ENCODE results near the gene EIF1.
"Not testable (repeated sequence)": the region's sequence is repeated elsewhere in the genome, so short reads cannot be mapped to it uniquely, and the experiment has no call there.

EIF1 gene

DNA sequence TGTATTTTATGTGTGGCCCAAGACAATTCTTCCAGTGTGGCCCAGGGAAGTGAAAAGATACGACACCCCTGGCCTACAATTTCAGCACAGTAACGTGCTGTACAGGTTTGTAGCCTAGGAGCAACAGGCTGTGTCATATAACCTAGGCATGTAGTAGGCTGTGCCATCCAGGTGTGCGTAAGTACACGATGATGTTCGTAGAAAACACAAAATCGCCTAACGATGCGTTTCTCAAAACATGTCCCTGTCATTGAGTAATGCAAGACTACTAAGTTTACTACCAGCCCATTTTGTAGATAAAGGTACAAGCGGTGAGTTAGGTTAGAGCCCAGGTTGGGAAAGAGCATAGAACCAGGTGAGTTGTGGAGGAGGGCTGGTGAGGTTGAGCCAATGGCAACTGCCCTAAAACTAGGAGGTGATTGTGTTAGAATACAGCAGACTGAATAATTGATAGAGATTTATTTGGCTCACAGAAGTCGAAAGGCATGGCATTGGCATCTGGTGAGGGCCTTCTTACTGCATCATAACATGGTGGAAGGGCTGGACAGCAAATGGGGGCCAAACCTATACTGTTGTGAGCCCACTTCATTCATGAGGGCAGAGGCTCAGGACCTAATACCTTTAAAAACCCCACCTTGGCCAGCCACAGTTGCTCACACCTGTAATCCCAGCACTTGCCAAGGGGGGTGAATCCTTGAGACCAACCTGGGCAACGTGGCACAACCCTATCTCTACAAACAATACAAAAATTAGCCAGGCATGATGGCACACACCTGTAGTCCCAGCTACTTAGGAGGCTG is 4.2 kb downstream of the EIF1 start:
- no peaks in the 10 kb centered on the region for H3K27me3 ChIP-seq
- H3K4me1 ChIP-seq (ENCODE audit: control insufficient read depth in 1 of 2, insufficient read depth in 1 of 2, low read depth in 1 of 2, low read length in 1 of 2), result peaks cover 20 to 29% of the 10 kb centered on the region in 2 experiments
- H3K4me3 ChIP-seq (ENCODE audit: low read depth in 1 of 2, low read length in 1 of 2), result no peak overlapping the region
- H3K27ac ChIP-seq, result peak overlapping the region; percentile 97
- H3K36me3 ChIP-seq, result peaks cover 63% of the 10 kb centered on the region
- TF ChIP-seq, protein P1, sequence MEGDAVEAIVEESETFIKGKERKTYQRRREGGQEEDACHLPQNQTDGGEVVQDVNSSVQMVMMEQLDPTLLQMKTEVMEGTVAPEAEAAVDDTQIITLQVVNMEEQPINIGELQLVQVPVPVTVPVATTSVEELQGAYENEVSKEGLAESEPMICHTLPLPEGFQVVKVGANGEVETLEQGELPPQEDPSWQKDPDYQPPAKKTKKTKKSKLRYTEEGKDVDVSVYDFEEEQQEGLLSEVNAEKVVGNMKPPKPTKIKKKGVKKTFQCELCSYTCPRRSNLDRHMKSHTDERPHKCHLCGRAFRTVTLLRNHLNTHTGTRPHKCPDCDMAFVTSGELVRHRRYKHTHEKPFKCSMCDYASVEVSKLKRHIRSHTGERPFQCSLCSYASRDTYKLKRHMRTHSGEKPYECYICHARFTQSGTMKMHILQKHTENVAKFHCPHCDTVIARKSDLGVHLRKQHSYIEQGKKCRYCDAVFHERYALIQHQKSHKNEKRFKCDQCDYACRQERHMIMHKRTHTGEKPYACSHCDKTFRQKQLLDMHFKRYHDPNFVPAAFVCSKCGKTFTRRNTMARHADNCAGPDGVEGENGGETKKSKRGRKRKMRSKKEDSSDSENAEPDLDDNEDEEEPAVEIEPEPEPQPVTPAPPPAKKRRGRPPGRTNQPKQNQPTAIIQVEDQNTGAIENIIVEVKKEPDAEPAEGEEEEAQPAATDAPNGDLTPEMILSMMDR (IDR thresholded peaks at IDR 0.05), result no peak
- H3K9me3 ChIP-seq, result peaks cover 4% of the 10 kb centered on the region

DNA sequence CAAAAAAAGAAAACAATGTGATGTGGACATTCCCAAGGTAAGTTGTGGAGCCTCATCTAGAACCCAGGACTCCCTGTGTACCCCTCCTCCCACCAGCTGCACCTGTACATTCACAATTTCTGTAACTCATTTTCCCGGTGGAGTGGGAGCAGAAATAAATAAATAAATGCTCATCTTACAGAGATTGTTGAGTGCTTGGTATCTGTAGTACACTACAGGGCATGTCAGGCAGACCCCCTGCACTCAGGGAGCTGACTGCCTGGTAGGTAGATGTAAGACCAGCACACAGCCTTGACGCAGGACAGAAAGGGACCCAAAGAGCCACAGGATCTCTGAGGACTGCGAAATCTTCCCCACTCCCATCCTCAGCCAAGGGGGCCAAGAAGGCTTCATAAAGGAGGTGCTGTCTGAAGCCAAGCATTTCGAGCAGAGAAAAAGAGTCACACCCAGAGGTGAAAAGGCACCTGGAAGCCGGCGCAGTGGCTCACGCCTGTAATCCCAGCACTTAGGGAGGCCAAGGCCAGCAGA is 6.5 kb downstream of the EIF1 start:
- Histone ChIP-seq H3K4me1 (ENCODE audit: control insufficient read depth in 1 of 2, insufficient read depth in 1 of 2, low read depth in 1 of 2, low read length in 1 of 2) (peaks cover 7 to 15% of the 10 kb centered on the region in 2 experiments), H3K36me3 (peaks cover 53% of the 10 kb centered on the region), H3K27me3 (no peaks in the 10 kb centered on the region), H3K27ac (peak overlapping the region; percentile 29), H3K9me3 (peaks cover 1% of the 10 kb centered on the region), H3K4me3 (ENCODE audit: low read depth in 1 of 2, low read length in 1 of 2) (no peak overlapping the region)
- TF ChIP-seq, protein P1 (IDR thresholded peaks at IDR 0.05), result no peak

- no peaks in the 10 kb centered on the region for H3K9me3 ChIP-seq
- H3K4me1 ChIP-seq (ENCODE audit: control insufficient read depth in 1 of 2, insufficient read depth in 1 of 2, low read depth in 1 of 2, low read length in 1 of 2), result peaks cover 0 to 7% of the 10 kb centered on the region in 2 experiments
- H3K27me3 ChIP-seq, result no peaks in the 10 kb centered on the region
- H3K4me3 ChIP-seq (ENCODE audit: low read depth in 1 of 2, low read length in 1 of 2), result no peak overlapping the region
- H3K36me3 ChIP-seq, result peaks cover 43% of the 10 kb centered on the region
- TF ChIP-seq, protein P1 (IDR thresholded peaks at IDR 0.05), result peak; percentile 82
- no peak overlapping the region for H3K27ac ChIP-seq
Measured at GRCh38 chr17:41695954-41696757, 7.5 kb downstream of the EIF1 start.

GRCh38 chr17:41697122-41697962 is 8.7 kb downstream of the EIF1 start:
- Histone ChIP-seq H3K36me3 (peaks cover 31% of the 10 kb centered on the region), H3K27me3 (no peaks in the 10 kb centered on the region), H3K9me3 (no peaks in the 10 kb centered on the region), H3K4me1 (ENCODE audit: control insufficient read depth in 1 of 2, insufficient read depth in 1 of 2, low read depth in 1 of 2, low read length in 1 of 2) (no peaks in the 10 kb centered on the region), H3K4me3 (ENCODE audit: low read depth in 1 of 2, low read length in 1 of 2) (no peak overlapping the region), H3K27ac (no peak overlapping the region)
- TF ChIP-seq, protein P1 (IDR thresholded peaks at IDR 0.05), result no peak

DNA sequence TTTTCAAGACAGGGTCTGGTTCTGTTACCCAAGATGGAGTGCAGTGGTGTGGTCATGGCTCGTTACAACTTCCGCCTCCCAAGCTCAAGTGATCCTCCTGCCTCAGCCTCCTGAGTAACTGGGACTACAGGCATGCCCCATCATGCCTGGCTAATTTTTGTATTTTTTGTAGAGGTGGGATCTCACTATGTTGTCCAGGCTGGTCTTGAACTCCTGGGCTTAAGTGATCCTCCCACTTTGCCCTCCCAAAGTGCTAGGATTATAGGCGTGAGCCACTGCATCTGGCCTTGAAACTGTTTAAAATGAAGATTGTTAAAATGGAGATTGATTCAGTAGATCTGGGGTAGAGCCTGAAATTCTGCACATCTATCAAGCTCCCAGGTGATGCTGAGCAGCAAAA is 12.2 kb downstream of the EIF1 start:
- H3K4me3 ChIP-seq (ENCODE audit: low read depth in 1 of 2, low read length in 1 of 2); H3K36me3 ChIP-seq; H3K27ac ChIP-seq; H3K9me3 ChIP-seq; H3K27me3 ChIP-seq; H3K4me1 ChIP-seq (ENCODE audit: control insufficient read depth in 1 of 2, insufficient read depth in 1 of 2, low read depth in 1 of 2, low read length in 1 of 2): not testable (repeated sequence)

All from neutrophil (primary cell).